ENCODE data around the gene CLEC12A.

GRCh38 chr12:10012630-10013330 lies 41.6 kb downstream of the CLEC12A start:
- TF ChIP-seq CTCF (IDR thresholded peaks at IDR 0.05) = no peak
- no peak for TF ChIP-seq EP300 (IDR thresholded peaks at IDR 0.05)
